Measurements from ENCODE around the gene EPO. TPM values are rescaled to one million over a fixed set of nuclear protein-coding genes. Genes with fewer than 3 reads are reported as not detected.
A peak's percentile ranks its signal among the peaks of the same experiment; 100 is the strongest.

EPO gene
- total and polyA plus RNA-seq, 4 donors: 0.10 TPM; not detected in 3

GRCh38 chr7:100678291-100678984 is 41.8 kb upstream of the EPO start:
- Histone ChIP-seq H3K9ac (ENCODE audit: insufficient read depth in 1 of 2, low read length in 2 of 2) (no peak overlapping the region), H3K27ac (ENCODE audit: low read depth in 1 of 2, low read length in 1 of 2) (peak overlapping the region in 1 of 2 donors; percentile 0), H3K27me3 (ENCODE audit: control insufficient read depth in 3 of 3, insufficient read depth in 3 of 3, low read length in 2 of 3) (no peaks in the 10 kb centered on the region), H3K36me3 (ENCODE audit: control insufficient read depth in 4 of 4, insufficient read depth in 4 of 4, low read length in 4 of 4) (peaks cover under 1 to 63% (median 27%) of the 10 kb centered on the region in 4 donors), H3K9me3 (ENCODE audit: control insufficient read depth in 4 of 4, insufficient read depth in 3 of 4, low read length in 3 of 4) (no peaks in the 10 kb centered on the region), H3K4me1 (ENCODE audit: control insufficient read depth in 5 of 5, insufficient read depth in 5 of 5, low read length in 5 of 5) (peaks cover 0 to 8% (median 2%) of the 10 kb centered on the region in 5 donors), H3K4me3 (no peak overlapping the region)
- DNase-seq: peak in 1 of 3 donors; percentile 24
- WGBS, 2 donors: 75 to 81% methylated on average over 35 of the region's 35 CpGs
- ATAC-seq (ENCODE audit: insufficient read depth, low FRiP score): no peak
- no peak for TF ChIP-seq CTCF (IDR thresholded peaks at IDR 0.05; ENCODE audit: control extremely low read depth, extremely low read depth)

GRCh38 chr7:100679129-100679926 is 40.9 kb upstream of the EPO start:
- 73 to 76% methylated on average over 13 of the region's 13 CpGs for WGBS, 2 donors
- peak in 1 of 3 donors; percentile 15 for DNase-seq
- Histone ChIP-seq H3K36me3 (ENCODE audit: control insufficient read depth in 4 of 4, insufficient read depth in 4 of 4, low read length in 4 of 4) (peaks cover 8 to 72% (median 29%) of the 10 kb centered on the region in 4 donors), H3K9me3 (ENCODE audit: control insufficient read depth in 4 of 4, insufficient read depth in 3 of 4, low read length in 3 of 4) (no peaks in the 10 kb centered on the region), H3K9ac (ENCODE audit: insufficient read depth in 1 of 2, low read length in 2 of 2) (no peak overlapping the region), H3K27ac (ENCODE audit: low read depth in 1 of 2, low read length in 1 of 2) (no peak overlapping the region), H3K27me3 (ENCODE audit: control insufficient read depth in 3 of 3, insufficient read depth in 3 of 3, low read length in 2 of 3) (no peaks in the 10 kb centered on the region), H3K4me3 (no peak overlapping the region), H3K4me1 (ENCODE audit: control insufficient read depth in 5 of 5, insufficient read depth in 5 of 5, low read length in 5 of 5) (peaks cover 0 to 8% (median 2%) of the 10 kb centered on the region in 5 donors)
- no peak for ATAC-seq (ENCODE audit: insufficient read depth, low FRiP score)
- TF ChIP-seq CTCF (IDR thresholded peaks at IDR 0.05; ENCODE audit: control extremely low read depth, extremely low read depth): no peak

- H3K4me1 ChIP-seq (ENCODE audit: control insufficient read depth in 5 of 5, insufficient read depth in 5 of 5, low read length in 5 of 5): peaks cover 0 to 8% (median 2%) of the 10 kb centered on the region in 5 donors
- H3K36me3 ChIP-seq (ENCODE audit: control insufficient read depth in 4 of 4, insufficient read depth in 4 of 4, low read length in 4 of 4): peaks cover 11 to 79% (median 32%) of the 10 kb centered on the region in 4 donors
- no peak for DNase-seq
- no peak overlapping the region for H3K9ac ChIP-seq (ENCODE audit: insufficient read depth in 1 of 2, low read length in 2 of 2)
- no peak for TF ChIP-seq CTCF (IDR thresholded peaks at IDR 0.05; ENCODE audit: control extremely low read depth, extremely low read depth)
- H3K9me3 ChIP-seq (ENCODE audit: control insufficient read depth in 4 of 4, insufficient read depth in 3 of 4, low read length in 3 of 4): no peaks in the 10 kb centered on the region
- H3K27me3 ChIP-seq (ENCODE audit: control insufficient read depth in 3 of 3, insufficient read depth in 3 of 3, low read length in 2 of 3): no peaks in the 10 kb centered on the region
- H3K27ac ChIP-seq (ENCODE audit: low read depth in 1 of 2, low read length in 1 of 2): peak overlapping the region in 1 of 2 donors; percentile 20
- ATAC-seq (ENCODE audit: insufficient read depth, low FRiP score): no peak
- no peak overlapping the region for H3K4me3 ChIP-seq
- 67 to 77% methylated on average over 13 of the region's 13 CpGs for WGBS, 2 donors
These were observed 40.2 kb upstream of the EPO start for GRCh38 chr7:100679927-100680575.
